GM21737 (cell line): ENCODE data around the gene ABI1.
A peak's percentile ranks its signal among the peaks of the same experiment; 100 is the strongest.
"Not testable (repeated sequence)": the region's sequence is repeated elsewhere in the genome, so short reads cannot be mapped to it uniquely, and the experiment has no call there.

Experiments
- ATAC-seq: cut with Tn5 transposase; IDR thresholded peaks from one replicate; pipeline ENCODE4 v1.9.1; 2021; ENCODE audit warnings: mild to moderate bottlenecking, moderate library complexity; ENCODE audit not compliant: unreplicated experiment

The ABI1 gene

GRCh38 chr10:26860443-26861204 is at the start of gene ABI1:
Gene ABI1 (minus strand): TSS chr10:26860958. CDS start chr10:26860863, 95 bp downstream.
- ATAC-seq, result peak; percentile 72

- no peak for ATAC-seq
Observed at GRCh38 chr10:26909753-26910152, 49.0 kb upstream of the ABI1 start.

GRCh38 chr10:26905253-26905781 is 44.6 kb upstream of the ABI1 start:
- not testable (repeated sequence) for ATAC-seq

GRCh38 chr10:26903431-26904217 is 42.9 kb upstream of the ABI1 start:
- ATAC-seq, result no peak

GRCh38 chr10:26892306-26892923 is 31.7 kb upstream of the ABI1 start:
- peak; percentile 66 for ATAC-seq

- ATAC-seq, result no peak
Observed at GRCh38 chr10:26890956-26891355, 30.2 kb upstream of the ABI1 start.

- ATAC-seq, result no peak
Observed at GRCh38 chr10:26887611-26888215, 27.0 kb upstream of the ABI1 start.

- ATAC-seq, result no peak
Observed at GRCh38 chr10:26881600-26882331, 21.0 kb upstream of the ABI1 start.

GRCh38 chr10:26879744-26880143 is 19.0 kb upstream of the ABI1 start:
- no peak for ATAC-seq

GRCh38 chr10:26870766-26871165 is 10.0 kb upstream of the ABI1 start:
- no peak for ATAC-seq

GRCh38 chr10:26869528-26869927 is 8.8 kb upstream of the ABI1 start:
- ATAC-seq, result no peak

- ATAC-seq, result no peak
Observed at GRCh38 chr10:26863351-26864076, 2.8 kb upstream of the ABI1 start.

GRCh38 chr10:26861205-26861998 is 644 bp upstream of the ABI1 start:
- ATAC-seq, result no peak

GRCh38 chr10:26860102-26860442 is 686 bp downstream of the ABI1 start:
- ATAC-seq, result no peak

- no peak for ATAC-seq
Observed at GRCh38 chr10:26859241-26860101, 1.3 kb downstream of the ABI1 start.

GRCh38 chr10:26858707-26859034 is 2.1 kb downstream of the ABI1 start:
- ATAC-seq, result no peak

- no peak for ATAC-seq
Observed at GRCh38 chr10:26857991-26858706, 2.6 kb downstream of the ABI1 start.

- ATAC-seq, result not testable (repeated sequence)
Observed at GRCh38 chr10:26857553-26857952, 3.2 kb downstream of the ABI1 start.
